Inflammatory macrophage (primary cell): ENCODE measurements around the gene PLA2G2E.
"Not testable (repeated sequence)": the region's sequence is repeated elsewhere in the genome, so short reads cannot be mapped to it uniquely, and the experiment has no call there.

Source experiments
- DNase-seq, 2 donors: peaks; one replicate each; pipeline ENCODE4 v3.0.0-alpha.2; 2020 to 2022

The PLA2G2E gene

DNA sequence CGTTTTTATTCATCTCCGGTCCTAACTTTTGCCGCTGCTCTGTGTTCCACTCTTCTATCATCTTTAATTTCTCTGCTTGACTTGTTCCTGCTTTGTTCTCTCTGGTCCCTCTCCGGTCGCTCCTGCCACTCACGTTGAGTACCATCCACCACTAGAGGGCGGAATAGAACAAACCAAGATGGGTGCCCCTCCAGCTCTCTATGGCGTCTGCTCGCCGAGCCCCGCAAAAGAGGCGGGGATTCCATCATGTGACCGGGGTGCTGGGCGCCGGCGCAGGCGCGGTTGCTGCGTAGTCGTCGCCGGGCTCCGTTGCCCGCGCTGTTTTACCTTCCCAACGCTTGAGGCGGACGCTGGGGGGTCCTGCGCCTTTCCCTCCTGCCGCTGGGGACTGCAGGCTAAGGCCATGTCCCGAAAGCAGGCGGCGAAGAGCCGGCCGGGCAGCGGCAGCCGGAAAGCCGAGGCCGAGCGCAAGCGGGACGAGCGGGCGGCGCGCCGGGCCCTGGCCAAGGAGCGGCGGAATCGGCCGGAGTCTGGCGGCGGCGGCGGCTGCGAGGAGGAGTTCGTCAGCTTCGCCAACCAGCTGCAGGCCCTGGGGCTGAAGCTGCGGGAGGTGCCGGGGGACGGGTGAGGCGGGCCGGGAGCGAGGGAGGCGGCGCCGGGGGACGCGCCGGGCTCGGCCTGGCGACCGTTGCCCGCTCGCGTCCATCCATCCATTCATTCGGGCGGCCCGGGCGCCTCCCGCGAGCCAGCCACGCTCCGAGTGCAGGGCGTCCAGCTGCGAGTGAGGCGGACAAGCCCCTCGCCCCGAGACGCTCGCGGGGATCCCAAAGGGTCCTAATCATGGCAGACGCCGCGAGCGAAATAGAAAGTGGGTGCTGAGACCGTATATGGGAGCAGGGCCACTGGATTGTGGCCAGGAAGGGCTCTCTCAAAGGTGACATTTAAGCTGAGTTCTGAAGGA, 41.0 kb downstream of the PLA2G2E start, which contains the start of gene OTUD3:
Gene OTUD3 (plus strand): TSS at position 285 of the 961 bp plus-strand sequence. CDS start 119 bp downstream, at position 404.
- peak; percentile 97 to 98 for DNase-seq

DNA sequence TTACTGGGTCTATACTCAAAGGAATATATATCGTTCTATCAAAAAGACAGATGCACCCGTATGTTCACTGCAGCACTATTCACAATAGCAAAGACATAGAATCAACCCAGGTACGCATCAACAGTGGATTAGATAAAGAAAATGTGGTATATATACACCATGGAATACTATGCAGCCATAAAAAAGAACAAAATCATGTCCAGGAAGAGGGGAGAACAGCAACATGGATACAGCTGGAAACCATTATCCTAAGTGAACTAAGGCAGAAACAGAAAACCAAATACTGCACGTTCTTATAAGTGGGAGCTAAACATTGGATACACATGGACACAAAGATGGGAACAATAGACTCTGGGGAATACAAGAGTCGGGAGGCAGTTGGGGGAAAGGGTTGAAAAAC, 42.6 kb downstream of the PLA2G2E start:
- DNase-seq = not testable (repeated sequence)

DNA sequence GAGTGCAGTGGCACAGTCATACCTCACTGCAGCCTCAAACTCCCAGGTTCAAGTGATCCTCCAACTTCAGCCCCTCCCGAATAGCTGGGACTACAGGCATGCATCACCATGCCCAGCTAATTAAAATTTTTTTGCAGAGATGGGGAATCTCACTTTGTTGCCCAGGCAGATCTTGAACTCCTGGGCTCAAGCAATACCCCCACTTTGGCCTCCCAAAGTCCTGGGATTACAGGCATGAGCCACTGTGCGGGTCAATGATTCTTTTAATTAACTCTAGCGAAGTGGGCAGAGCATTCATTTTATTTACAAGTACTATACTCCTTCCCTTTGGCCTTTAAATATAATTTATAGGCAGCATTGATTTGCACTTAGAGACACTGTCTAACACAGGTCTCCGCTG, 43.8 kb downstream of the PLA2G2E start:
- no peak for DNase-seq

DNA sequence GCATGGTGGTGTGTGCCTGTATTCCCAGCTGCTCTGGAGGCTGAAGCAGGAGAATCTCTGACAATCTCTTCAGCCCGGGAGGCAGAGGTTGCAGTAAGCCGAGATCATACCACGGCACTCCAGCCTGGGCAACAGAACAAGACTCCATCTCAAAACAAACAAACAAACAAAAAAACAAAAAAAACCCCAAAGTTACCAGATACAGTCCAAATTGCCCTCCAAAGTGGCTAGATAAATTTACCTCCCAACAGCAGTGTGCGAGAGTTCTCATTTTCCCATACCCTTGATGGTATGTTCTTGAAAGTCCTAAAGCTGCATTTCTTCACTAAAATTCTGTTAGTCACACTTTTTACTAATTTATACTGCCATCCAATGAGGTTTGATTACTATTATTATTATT, 44.2 kb downstream of the PLA2G2E start:
- no peak for DNase-seq

DNA sequence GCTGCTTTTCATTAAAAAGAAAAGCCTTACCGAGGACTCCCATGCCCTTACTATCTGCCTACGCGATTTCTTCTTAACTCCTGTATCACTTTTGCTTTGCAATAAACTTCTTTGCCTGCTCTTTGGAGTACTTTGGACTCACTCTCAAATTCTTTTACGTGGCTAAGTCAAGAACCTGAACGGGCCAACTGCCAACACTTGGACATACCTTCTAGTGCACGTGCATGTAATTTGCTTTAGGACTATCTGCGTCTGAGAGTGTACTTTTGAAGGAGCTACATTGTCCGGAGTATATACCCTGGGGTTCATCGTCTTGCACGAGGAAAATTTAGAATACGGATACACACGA, 44.8 kb downstream of the PLA2G2E start:
- DNase-seq = no peak

DNA sequence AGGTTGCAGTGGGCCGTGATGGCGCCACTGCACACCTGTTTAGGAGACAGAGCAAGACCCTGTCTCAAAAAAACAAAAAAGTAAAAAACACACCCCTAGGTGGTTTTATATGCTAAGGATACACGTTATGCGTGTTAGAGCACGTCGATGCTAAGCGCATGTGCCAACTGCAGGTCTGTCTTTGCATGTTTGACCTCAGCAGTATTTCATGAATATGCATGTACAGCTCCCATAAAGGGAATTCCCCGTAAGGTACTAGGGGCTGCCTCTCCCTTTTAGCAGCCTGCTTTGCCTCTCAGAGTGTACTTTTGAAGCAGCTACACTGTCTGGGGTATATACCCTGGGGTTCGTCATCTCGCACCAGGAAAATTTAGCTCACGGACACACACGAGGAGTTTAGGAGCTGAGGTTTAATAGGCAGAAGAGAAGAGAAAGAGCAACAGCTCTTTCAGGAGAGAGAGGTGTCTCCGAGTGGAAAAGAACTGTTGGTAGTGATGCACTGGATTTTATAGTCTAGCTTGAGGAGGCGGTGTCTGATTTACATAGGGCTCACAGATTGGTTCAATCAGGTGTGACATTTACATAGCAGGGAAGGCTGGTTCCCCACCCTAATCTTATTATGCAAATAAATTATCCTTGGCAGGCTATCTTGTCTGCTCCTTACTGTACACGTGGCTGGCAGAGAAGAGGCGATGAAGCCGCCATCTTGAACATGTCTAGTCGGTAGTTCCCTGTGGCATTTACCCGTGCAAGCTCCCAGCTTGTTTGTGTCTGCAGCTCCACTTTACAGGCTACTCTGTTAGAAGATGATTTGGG, 45.4 kb downstream of the PLA2G2E start:
- no peak for DNase-seq

DNA sequence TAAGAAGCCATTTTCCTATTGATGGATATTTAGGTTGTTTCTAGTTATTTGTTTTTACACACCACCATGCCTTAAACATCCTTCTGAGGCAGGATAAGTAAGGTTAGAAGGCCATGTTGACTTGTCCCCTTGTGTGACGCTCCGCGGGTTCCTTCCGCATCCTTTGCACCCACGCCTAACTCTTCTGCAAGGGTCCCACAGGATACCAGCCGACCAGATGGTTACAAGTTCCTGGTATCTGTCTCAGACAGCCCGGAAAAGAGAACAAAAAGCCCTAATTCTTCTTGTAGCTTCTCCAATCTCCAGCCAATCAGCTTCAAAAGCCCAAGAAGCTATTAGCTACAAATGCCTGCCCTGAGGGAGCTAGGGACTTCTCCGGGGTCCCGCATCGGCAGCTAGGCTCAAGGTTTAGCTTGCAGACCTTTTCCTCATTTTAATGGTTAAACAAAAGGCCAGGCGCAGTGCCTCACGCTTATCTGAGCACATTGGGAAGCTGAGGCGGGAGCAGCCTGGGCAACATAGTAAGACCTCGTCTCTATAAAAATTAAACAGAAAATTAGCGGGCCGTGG, 46.2 kb downstream of the PLA2G2E start:
- DNase-seq = peak; percentile 51 to 62

DNA sequence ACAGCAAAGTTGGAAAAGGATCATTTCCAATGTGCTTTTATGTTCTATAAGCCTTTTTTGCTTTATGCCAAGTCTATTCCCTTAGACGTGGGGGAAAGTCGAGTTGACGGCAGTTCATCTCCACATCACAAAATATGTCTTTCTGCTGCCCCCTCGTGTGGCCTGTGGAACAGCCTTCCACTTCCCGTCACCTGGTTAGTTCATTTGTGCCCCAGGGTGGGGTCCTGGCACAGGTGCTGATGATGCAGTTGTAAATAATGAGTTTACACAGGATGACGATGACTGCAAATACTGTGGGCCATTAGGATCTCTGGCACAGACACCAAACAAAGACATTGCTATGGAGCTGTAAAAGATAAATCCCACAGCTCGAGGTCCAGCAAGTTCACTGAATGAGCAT, 51.2 kb downstream of the PLA2G2E start:
- DNase-seq = no peak
